ENCODE measurements around the gene CBX5. TPM values are rescaled to one million over a fixed set of nuclear protein-coding genes. Genes with fewer than 3 reads are reported as not detected.

Gene CBX5
- total and polyA plus RNA-seq, 12 donors: 13.4 to 53.5 (median 49.1) TPM

DNA sequence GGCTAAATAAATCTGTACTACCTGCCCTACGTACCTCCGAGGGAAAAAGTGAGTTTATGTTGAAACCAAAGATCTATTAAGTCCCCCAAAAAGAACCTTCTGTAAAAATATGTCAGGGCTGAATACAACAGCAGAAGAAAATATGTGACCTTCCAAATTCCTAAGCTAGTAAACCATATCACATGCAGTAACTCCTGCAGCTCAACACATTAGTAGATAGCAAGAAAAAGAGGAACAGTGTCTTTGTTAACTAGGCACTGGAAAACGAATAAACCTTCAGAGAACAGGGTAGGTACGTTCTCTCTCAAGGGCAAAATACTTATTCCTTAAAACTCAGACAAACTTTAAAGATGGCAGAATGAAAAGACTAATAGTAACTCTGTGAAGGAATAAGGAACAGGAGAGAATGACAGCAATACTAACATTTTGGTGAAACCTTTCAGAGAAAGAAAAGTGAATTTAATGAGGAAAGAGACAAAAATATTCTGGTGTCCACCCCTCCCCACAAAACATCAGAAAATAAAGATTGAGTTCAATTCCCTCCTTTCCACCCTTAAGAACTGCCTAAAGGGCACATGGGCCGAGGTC, 18.0 kb downstream of the CBX5 start:
- Histone ChIP-seq H3K4me1 (peaks cover 7 to 59% (median 47%) of the 10 kb centered on the region in 9 donors), H3K9me3 (no peaks in the 10 kb centered on the region), H3K27me3 (no peaks in the 10 kb centered on the region), H3K4me3 (no peak overlapping the region), H3K36me3 (peaks cover 0 to 9% (median 2%) of the 10 kb centered on the region in 9 donors), H3K27ac (peak overlapping the region in 8 of 10 donors; percentile 15 to 93 (median 42))
- no peak for ATAC-seq
- DNase-seq: no peak
- WGBS, 2 donors: 34 to 37% methylated on average over 5 of the region's 5 CpGs
- TF ChIP-seq, protein P1, sequence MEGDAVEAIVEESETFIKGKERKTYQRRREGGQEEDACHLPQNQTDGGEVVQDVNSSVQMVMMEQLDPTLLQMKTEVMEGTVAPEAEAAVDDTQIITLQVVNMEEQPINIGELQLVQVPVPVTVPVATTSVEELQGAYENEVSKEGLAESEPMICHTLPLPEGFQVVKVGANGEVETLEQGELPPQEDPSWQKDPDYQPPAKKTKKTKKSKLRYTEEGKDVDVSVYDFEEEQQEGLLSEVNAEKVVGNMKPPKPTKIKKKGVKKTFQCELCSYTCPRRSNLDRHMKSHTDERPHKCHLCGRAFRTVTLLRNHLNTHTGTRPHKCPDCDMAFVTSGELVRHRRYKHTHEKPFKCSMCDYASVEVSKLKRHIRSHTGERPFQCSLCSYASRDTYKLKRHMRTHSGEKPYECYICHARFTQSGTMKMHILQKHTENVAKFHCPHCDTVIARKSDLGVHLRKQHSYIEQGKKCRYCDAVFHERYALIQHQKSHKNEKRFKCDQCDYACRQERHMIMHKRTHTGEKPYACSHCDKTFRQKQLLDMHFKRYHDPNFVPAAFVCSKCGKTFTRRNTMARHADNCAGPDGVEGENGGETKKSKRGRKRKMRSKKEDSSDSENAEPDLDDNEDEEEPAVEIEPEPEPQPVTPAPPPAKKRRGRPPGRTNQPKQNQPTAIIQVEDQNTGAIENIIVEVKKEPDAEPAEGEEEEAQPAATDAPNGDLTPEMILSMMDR (IDR thresholded peaks at IDR 0.05): no peak
- intact Hi-C loops (cut with DNase I): loop anchor here in 1 of 10 donors (2.0 kb wide), 1 partner anchor 17 kb away; no protein-coding TSS in a partner anchor

DNA sequence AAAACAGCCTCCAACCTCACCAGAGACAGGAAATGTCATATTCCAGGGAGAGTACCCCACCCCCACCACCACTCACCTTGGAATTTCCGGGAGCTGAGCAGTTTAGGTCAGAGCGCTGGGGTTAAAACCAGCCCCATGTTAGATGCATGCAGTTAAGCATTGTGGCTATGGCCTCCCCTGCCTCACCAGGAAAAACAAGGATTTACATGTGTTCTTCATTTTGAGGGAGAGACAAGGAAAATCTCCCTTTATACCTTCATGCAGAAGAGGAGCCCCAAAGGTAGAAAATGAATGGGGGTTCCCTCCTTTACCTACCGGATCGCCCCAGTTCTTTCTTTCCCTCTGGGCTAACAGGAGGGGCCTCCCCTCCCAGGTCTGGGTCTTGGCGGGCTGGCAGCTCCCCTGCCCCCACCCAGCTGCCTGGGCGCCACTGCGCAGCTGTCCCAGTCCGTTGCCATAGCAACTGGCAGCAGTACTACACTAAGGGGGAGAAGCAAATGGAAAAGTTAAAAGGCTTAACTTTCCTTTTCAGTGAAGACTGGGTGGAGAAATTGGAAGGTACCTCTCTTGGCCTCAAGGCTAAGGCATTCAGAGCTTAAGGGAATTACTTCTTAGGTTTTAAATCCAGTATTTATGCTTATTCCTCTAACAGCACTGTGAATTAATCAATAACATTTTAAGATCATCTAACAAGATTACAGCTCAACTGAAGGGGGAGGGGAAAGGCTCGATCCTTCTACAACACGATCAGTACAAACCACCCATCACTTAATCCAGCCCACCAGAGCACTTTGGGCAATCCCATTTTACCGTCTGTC, 20.5 kb downstream of the CBX5 start:
- Histone ChIP-seq H3K27ac (peak overlapping the region; percentile 66 to 93 (median 80)), H3K36me3 (peaks cover 0 to 34% (median 8%) of the 10 kb centered on the region in 9 donors), H3K27me3 (no peaks in the 10 kb centered on the region), H3K9me3 (no peaks in the 10 kb centered on the region), H3K4me3 (peak overlapping the region; percentile 19 to 65 (median 51)), H3K4me1 (peaks cover 7 to 61% (median 47%) of the 10 kb centered on the region in 9 donors)
- DNase-seq (peak; percentile 60 to 82), ATAC-seq (peak; percentile 89 to 97 (median 95))
- WGBS, 2 donors: 6% methylated on average over 11 of the region's 11 CpGs
- intact Hi-C loops (cut with DNase I): loop anchor here in 5 of 10 donors (1.0 to 10.0 kb wide), 4 partner anchors 17 to 105 kb away; partner anchors contain the start of genes GPR84 (in 5 of the 5), CBX5 (in 1 of the 5) and HNRNPA1 (in 1 of the 5)
- TF ChIP-seq, protein P1 (IDR thresholded peaks at IDR 0.05): no peak

DNA sequence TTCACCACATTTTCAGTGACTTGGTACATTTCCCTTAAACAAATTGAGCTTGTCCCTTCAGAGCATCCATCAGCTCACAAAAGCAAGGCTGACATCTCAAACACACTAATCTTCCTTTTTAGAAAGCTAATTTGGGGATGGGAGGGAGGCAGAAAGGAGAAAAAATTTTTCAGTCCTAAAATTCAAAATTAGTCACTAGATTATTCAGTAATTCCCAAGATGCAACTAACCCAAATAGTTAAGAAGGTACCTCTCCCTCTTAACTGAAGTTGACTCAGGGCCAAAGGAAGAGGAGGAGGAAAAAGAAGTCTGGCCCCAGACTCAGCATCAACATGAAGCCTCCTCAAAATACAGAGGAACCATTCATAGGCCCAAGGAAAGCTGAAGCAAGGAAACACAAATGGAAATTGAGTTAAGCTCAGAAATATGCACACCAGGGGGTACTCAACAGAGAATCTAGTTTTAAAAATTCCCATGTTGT, 21.7 kb downstream of the CBX5 start:
- H3K27ac ChIP-seq: peak overlapping the region in 8 of 10 donors; percentile 75 to 93 (median 82)
- no peaks in the 10 kb centered on the region for H3K9me3 ChIP-seq
- H3K36me3 ChIP-seq: peaks cover 0 to 46% (median 8%) of the 10 kb centered on the region in 9 donors
- peak in 5 of 8 donors; percentile 15 to 46 (median 28) for ATAC-seq
- no peak for DNase-seq
- TF ChIP-seq, protein P1 (IDR thresholded peaks at IDR 0.05): no peak
- peaks cover 7 to 61% (median 47%) of the 10 kb centered on the region in 9 donors for H3K4me1 ChIP-seq
- peak overlapping the region in 1 of 10 donors; percentile 65 for H3K4me3 ChIP-seq
- intact Hi-C loops (cut with DNase I): loop anchor here in 5 of 10 donors (2.0 to 10.0 kb wide), 3 partner anchors 19 to 107 kb away; partner anchors contain the start of gene GPR84 (in 5 of the 5)
- H3K27me3 ChIP-seq: no peaks in the 10 kb centered on the region

DNA sequence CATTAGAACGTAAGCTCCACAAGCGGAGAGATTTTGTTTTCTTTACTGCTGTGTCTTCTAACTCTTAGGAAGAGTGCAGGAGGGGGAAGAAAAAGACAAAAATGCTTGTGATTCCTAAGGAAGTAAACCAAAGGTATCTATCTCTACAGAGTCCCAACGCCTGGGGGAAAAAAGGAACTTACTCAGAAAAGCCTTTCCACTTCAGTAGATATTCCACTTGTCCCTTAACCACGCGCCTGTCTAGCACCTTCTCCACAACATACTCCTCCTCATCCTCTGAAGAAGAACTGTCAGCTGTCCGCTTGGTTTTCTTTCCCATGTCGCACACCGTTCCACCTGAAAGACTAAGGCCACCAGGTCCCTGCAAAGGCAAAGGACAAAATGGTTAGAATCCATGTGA, 22.6 kb downstream of the CBX5 start:
- Histone ChIP-seq H3K27me3 (no peaks in the 10 kb centered on the region), H3K27ac (peak overlapping the region in 8 of 10 donors; percentile 1 to 93 (median 82)), H3K4me3 (no peak overlapping the region), H3K4me1 (peaks cover 7 to 55% (median 40%) of the 10 kb centered on the region in 9 donors), H3K9me3 (no peaks in the 10 kb centered on the region), H3K36me3 (peaks cover 0 to 55% (median 11%) of the 10 kb centered on the region in 9 donors)
- ATAC-seq (no peak), DNase-seq (no peak)
- TF ChIP-seq, protein P1 (IDR thresholded peaks at IDR 0.05): no peak
- intact Hi-C loops (cut with DNase I): loop anchor here in 5 of 10 donors (10.0 kb wide), 1 partner anchor 107 kb away; the partner anchor contains the start of gene GPR84 (in 5 of the 5)
- whole genome bisulfite sequencing, 2 donors: 87 to 90% methylated on average over 8 of the region's 8 CpGs

All from heart right ventricle (tissue), 16 donors.